Measurements from ENCODE around the gene AURKA. TPM values are rescaled to one million over a fixed set of nuclear protein-coding genes. Genes with fewer than 3 reads are reported as not detected.

The AURKA gene
- total and polyA plus RNA-seq, 2 donors (not counting 1 experiment from before 2014, with no cell fraction given), result 27.7 to 32.7 TPM

DNA sequence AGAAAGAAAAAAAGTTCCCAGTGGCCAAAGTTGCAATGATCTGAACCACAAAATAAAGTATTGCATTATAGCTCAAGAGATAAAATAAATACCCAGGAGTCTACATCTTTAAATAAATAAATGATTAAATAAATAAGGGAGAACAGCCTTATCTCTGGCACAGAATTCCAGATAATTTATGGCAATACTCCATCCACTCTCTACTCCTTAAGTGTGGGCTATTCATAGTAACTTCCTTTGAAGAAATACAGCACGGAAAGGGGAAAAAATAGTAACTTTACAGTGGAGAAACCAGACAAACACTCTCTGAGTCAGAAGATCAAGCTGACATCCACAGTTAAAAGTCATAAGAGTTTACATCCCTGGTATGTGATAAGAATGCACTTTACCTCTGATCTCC is 11.6 kb downstream of the AURKA start:
- no peak overlapping the region for H3K27ac ChIP-seq (ENCODE audit: insufficient read depth, low read length)
- DNase-seq (ENCODE audit: low read depth in 2 of 2), result peak; percentile 52 to 87
- peaks cover 58% of the 10 kb centered on the region for H3K79me2 ChIP-seq (ENCODE audit: control insufficient read depth, insufficient read depth, low read length)

DNA sequence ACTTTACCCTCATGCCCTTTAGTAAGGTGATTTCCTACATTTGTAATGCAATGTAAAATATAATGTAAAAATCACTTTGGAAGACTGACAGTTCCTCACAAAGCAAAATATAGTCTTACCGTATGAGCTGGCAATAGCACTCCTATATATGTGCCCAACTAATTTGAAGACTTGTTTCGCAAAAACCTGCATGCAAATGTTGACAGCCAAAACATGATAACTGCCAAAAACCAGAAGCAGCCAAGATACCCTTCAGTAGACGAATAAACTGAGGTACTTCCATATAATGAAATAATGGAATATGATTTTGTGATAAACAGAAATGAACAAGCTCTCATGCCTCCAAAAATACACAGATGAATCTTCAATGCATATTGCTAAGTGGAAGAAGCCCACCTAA is 13.6 kb downstream of the AURKA start:
- Histone ChIP-seq H3K4me3 (replicated peaks in 1 of 4; ENCODE audit: control extremely low read depth in 1 of 4, insufficient read depth in 1 of 4, low read depth in 3 of 4, low read length in 4 of 4) (no peak overlapping the region), H3K79me2 (ENCODE audit: control insufficient read depth, insufficient read depth, low read length) (peaks cover 51% of the 10 kb centered on the region)
- TF ChIP-seq, protein P1, sequence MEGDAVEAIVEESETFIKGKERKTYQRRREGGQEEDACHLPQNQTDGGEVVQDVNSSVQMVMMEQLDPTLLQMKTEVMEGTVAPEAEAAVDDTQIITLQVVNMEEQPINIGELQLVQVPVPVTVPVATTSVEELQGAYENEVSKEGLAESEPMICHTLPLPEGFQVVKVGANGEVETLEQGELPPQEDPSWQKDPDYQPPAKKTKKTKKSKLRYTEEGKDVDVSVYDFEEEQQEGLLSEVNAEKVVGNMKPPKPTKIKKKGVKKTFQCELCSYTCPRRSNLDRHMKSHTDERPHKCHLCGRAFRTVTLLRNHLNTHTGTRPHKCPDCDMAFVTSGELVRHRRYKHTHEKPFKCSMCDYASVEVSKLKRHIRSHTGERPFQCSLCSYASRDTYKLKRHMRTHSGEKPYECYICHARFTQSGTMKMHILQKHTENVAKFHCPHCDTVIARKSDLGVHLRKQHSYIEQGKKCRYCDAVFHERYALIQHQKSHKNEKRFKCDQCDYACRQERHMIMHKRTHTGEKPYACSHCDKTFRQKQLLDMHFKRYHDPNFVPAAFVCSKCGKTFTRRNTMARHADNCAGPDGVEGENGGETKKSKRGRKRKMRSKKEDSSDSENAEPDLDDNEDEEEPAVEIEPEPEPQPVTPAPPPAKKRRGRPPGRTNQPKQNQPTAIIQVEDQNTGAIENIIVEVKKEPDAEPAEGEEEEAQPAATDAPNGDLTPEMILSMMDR (conservative IDR thresholded peaks at IDR 0.05 in 1 of 2, IDR thresholded peaks at IDR 0.05 in 1 of 2; ENCODE audit: low read depth in 1 of 2, low read length in 2 of 2), result no peak
- TF ChIP-seq EZH2 (IDR thresholded peaks at IDR 0.05; ENCODE audit: low read length, missing control alignments), result no peak

More for the DNA sequence above, 11.6 kb downstream of the AURKA start:
- Histone ChIP-seq H3K36me3 (ENCODE audit: control insufficient read depth, insufficient read depth, low read length) (peaks cover 7% of the 10 kb centered on the region), H3K4me1 (ENCODE audit: control insufficient read depth, extremely low read depth, insufficient read depth, low read length) (no peaks in the 10 kb centered on the region), H3K4me3 (replicated peaks in 1 of 4; ENCODE audit: control extremely low read depth in 1 of 4, insufficient read depth in 1 of 4, low read depth in 3 of 4, low read length in 4 of 4) (no peak overlapping the region), H3K4me2 (ENCODE audit: extremely low read depth, insufficient read depth, low read length) (no peak overlapping the region), H2AFZ (ENCODE audit: low read length) (no peak overlapping the region), H3K27me3 (ENCODE audit: control insufficient read depth, insufficient read depth, low read length) (no peaks in the 10 kb centered on the region), H3K9ac (ENCODE audit: insufficient read depth, low read length) (no peak overlapping the region), H4K20me1 (ENCODE audit: control insufficient read depth, extremely low read depth, insufficient read depth, low read length) (no peaks in the 10 kb centered on the region), H3K9me3 (ENCODE audit: control insufficient read depth, insufficient read depth, low read depth, low read length) (no peaks in the 10 kb centered on the region)
- TF ChIP-seq, protein P1 (conservative IDR thresholded peaks at IDR 0.05 in 1 of 2, IDR thresholded peaks at IDR 0.05 in 1 of 2; ENCODE audit: low read depth in 1 of 2, low read length in 2 of 2), result no peak
- no peak for TF ChIP-seq EZH2 (IDR thresholded peaks at IDR 0.05; ENCODE audit: low read length, missing control alignments)

GRCh38 chr20:56376331-56376730 is 15.7 kb downstream of the AURKA start:
- no peaks in the 10 kb centered on the region for H4K20me1 ChIP-seq (ENCODE audit: control insufficient read depth, extremely low read depth, insufficient read depth, low read length)
- H3K4me1 ChIP-seq (ENCODE audit: control insufficient read depth, extremely low read depth, insufficient read depth, low read length), result no peaks in the 10 kb centered on the region
- peaks cover 2% of the 10 kb centered on the region for H3K36me3 ChIP-seq (ENCODE audit: control insufficient read depth, insufficient read depth, low read length)
- H3K4me2 ChIP-seq (ENCODE audit: extremely low read depth, insufficient read depth, low read length), result no peak overlapping the region
- no peaks in the 10 kb centered on the region for H3K9me3 ChIP-seq (ENCODE audit: control insufficient read depth, insufficient read depth, low read depth, low read length)
- DNase-seq (ENCODE audit: low read depth in 2 of 2), result no peak
- H3K4me3 ChIP-seq (replicated peaks in 1 of 4; ENCODE audit: control extremely low read depth in 1 of 4, insufficient read depth in 1 of 4, low read depth in 3 of 4, low read length in 4 of 4), result no peak overlapping the region
- TF ChIP-seq EZH2 (IDR thresholded peaks at IDR 0.05; ENCODE audit: low read length, missing control alignments), result no peak
- TF ChIP-seq, protein P1 (conservative IDR thresholded peaks at IDR 0.05 in 1 of 2, IDR thresholded peaks at IDR 0.05 in 1 of 2; ENCODE audit: low read depth in 1 of 2, low read length in 2 of 2), result no peak
- no peaks in the 10 kb centered on the region for H3K27me3 ChIP-seq (ENCODE audit: control insufficient read depth, insufficient read depth, low read length)
- no peak overlapping the region for H2AFZ ChIP-seq (ENCODE audit: low read length)
- H3K27ac ChIP-seq (ENCODE audit: insufficient read depth, low read length), result no peak overlapping the region
- no peak overlapping the region for H3K9ac ChIP-seq (ENCODE audit: insufficient read depth, low read length)
- peaks cover 45% of the 10 kb centered on the region for H3K79me2 ChIP-seq (ENCODE audit: control insufficient read depth, insufficient read depth, low read length)

More for the DNA sequence above, 13.6 kb downstream of the AURKA start:
- no peak overlapping the region for H3K4me2 ChIP-seq (ENCODE audit: extremely low read depth, insufficient read depth, low read length)
- no peaks in the 10 kb centered on the region for H3K4me1 ChIP-seq (ENCODE audit: control insufficient read depth, extremely low read depth, insufficient read depth, low read length)
- no peaks in the 10 kb centered on the region for H3K9me3 ChIP-seq (ENCODE audit: control insufficient read depth, insufficient read depth, low read depth, low read length)
- H2AFZ ChIP-seq (ENCODE audit: low read length), result no peak overlapping the region
- peaks cover 7% of the 10 kb centered on the region for H3K36me3 ChIP-seq (ENCODE audit: control insufficient read depth, insufficient read depth, low read length)
- H3K9ac ChIP-seq (ENCODE audit: insufficient read depth, low read length), result no peak overlapping the region
- DNase-seq (ENCODE audit: low read depth in 2 of 2), result no peak
- no peak overlapping the region for H3K27ac ChIP-seq (ENCODE audit: insufficient read depth, low read length)
- no peaks in the 10 kb centered on the region for H3K27me3 ChIP-seq (ENCODE audit: control insufficient read depth, insufficient read depth, low read length)
- no peaks in the 10 kb centered on the region for H4K20me1 ChIP-seq (ENCODE audit: control insufficient read depth, extremely low read depth, insufficient read depth, low read length)

Data from fibroblast of lung (primary cell).